GM21390 (cell line): ENCODE data around the gene DIP2A.

Experiments used
- ATAC-seq: cut with Tn5 transposase; IDR thresholded peaks from one replicate; pipeline ENCODE4 v1.9.1; 2021; ENCODE audit not compliant: unreplicated experiment

The DIP2A gene

GRCh38 chr21:46613391-46613790 is 154.7 kb downstream of the DIP2A start:
- ATAC-seq: no peak

DNA sequence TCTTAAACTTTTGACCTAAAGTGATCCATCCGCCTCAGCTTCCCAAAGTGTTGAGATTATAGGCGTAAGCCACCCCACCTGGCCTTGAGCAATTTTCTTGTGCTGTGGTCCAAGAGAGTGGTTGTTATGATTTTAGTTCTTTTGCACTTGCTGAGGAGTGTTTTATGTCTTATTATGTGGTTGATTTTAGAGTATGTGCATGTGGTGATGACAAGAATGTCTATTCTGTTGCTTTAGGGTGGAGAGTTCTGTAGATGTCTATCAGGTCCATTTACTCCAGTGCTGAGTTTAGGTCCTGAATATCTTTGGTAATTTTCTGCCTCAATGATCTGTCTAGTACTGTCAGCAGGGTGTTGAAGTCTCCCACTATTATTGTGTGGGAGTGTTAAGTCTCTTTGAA is 157.4 kb downstream of the DIP2A start:
- ATAC-seq: no peak

DNA sequence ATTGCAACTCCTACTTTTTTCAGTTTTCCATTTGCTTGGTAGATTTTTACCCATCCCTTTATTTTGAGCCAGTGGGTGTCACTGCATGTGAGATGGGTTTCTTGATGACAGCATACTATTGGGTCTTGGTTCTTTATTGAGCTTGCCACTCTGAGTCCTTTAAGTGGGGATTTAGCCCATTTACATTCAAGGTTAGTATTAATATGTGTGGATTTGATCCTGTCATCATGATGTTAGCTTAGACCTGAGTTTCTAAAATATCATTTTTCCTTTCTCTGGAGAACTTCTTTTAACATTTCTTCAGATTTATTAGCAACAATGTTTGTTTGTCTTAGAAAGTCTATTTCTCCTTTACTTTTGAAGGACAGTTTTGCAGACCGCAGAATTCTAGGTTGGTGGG is 158.0 kb downstream of the DIP2A start:
- ATAC-seq: no peak

DNA sequence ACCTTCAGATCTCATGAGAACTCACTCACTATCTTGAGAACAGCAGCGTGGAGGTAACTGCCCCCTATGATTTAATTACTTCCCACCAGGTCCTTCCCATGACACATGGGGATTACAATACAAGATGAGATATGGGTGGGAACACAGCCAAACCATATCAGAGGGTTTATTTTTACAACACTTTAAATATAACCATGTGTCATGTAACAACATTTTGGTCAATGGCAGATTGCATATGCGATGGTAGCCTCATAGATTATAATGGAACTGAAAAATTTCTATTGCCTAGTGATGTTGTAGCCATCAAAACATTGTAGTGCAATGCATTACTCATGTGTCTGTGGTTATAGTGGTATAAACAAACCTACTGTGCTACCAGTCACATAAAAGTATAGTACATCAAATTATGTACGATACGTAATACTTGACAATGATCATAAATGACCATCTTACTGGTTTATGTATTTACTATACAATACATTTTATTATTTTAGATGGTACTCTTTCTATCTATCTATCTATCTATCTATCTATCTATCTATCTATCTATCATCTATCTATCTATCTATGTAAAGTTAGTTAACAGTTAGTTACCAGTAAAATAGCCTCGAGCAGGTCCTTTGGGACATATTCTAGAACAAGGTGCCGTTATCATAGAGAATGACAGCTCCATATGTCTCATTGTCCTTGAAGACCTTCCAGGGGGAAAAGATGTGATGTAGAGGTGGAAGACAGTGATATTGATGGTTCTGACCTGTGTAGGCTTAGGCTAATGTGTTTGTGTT is 158.8 kb downstream of the DIP2A start:
- ATAC-seq: no peak

GRCh38 chr21:46618738-46619379 is 160.2 kb downstream of the DIP2A start:
- ATAC-seq: no peak
